DMS 273 (cell line): ENCODE data around the gene DGKE.

Experiments used
- DNase-seq: peaks from one replicate; lab custom pipeline; 2025; ENCODE audit not compliant: unreplicated experiment; lab: John Stamatoyannopoulos, UW

The DGKE gene

GRCh38 chr17:56833809-56834379 lies at the start of gene DGKE, which contains the start of gene C17orf67:
Gene DGKE (plus strand): TSS chr17:56834151. CDS start chr17:56834796, 645 bp downstream.
Gene C17orf67 (minus strand): TSS chr17:56833920. CDS start chr17:56815810, 18,110 bp downstream.
- DNase-seq, result peak; percentile 98

- DNase-seq, result peak; percentile 88
Measured at GRCh38 chr17:56785405-56785804, 48.5 kb upstream of the DGKE start.

DNA sequence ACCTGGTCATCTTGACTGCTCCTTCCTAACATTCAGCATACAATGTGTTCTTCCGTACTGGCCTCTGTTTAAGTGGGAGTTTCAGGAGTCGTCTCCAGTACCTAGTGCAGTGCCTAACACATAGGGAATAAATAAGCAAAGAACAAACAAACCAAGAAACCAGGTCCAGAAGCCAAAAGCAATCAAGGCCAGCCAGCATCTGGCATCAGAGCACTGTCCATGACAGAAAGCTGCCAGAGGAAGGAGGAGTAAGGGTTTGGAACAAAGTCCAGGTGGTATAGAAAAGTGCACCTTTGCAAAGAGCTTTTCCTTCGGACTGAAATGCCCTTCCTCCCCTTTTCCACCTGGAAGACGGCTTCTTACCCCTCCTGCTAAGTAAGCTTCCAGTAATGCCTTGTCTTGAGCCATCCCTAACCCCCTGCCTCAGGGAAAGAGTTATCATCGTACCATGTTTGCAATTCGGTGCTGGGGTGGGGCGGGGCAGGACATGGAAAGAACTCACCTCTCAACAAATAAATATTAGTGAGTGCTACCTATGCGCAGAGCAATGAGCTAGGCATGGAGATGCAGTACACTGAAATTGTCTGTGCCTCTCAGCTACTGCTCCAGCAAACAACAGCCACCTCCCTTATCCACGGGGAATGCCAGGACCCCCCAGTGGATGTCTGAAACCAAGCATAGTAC lies 47.8 kb upstream of the DGKE start:
- no peak for DNase-seq

GRCh38 chr17:56786989-56787482 lies 46.9 kb upstream of the DGKE start:
- no peak for DNase-seq

DNA sequence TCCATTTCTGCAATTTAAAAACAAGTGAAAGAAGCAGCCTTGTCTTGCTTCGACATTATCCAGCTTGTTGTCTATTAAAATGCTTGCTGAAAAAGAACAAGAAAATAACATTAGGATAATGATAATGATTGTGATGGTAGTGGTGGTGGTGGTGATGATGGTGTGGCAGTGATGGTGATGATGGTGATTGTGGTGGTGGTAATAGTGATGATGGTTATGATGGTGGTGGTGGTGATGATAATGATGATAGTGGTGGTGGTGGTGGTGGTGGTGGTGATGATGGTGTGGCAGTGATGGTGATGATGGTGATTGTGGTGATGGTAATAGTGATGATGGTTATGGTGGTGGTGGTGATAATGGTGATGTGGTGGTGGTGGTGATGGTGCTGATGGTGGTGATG lies 41.7 kb upstream of the DGKE start:
- no peak for DNase-seq

DNA sequence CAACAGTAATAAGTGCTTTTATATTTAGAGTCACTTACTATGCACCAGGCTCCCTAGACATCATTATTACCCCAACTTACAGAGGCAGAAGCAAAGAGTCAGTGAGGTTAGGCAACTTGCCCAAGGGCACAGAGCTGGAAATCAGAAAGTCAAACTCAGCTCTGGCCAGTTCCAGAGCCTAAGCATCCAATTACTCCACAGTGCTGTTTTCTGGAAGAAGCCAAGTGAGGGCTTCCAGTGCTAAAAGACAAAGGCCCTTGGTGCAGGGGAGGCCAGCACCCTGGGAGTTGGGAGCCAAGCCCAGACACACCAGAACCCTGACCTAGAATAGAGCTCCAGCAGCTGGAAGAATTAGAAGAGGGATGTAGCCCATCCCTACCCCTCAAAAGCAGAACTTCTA lies 40.4 kb upstream of the DGKE start:
- no peak for DNase-seq

GRCh38 chr17:56793957-56794356 lies 40.0 kb upstream of the DGKE start:
- DNase-seq, result no peak

DNA sequence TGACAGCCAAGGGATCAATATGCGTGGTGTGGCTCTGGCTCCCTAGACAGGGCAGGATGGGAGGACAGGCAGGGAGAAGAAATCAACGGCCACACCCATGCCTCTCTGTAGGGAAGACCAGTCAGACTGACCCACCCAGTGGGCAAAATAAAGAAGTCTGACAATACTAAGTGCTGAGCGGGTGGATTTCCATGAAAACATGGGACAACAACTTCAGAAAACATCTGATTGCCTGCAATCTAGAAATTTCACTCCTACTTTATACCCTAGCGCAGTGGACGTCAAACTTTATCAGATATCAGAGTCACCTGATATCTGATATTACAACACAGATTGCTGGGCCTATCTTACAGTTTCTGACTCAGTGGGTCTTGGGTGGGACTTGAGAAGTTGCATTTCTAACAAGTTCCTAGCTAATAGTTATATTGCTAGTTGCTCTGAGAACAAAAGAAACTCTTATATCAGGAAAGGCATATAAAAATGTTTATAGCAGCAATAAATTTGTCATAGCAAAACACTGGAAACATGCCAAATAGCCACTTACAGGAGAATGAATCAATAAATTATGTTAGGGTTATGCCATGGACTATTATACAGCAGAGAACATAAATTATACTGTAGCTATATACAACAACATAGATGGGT lies 38.6 kb upstream of the DGKE start:
- DNase-seq, result no peak

GRCh38 chr17:56796536-56796935 lies 37.4 kb upstream of the DGKE start:
- no peak for DNase-seq

- DNase-seq, result peak; percentile 81
Measured at GRCh38 chr17:56798916-56799315, 35.0 kb upstream of the DGKE start.

DNA sequence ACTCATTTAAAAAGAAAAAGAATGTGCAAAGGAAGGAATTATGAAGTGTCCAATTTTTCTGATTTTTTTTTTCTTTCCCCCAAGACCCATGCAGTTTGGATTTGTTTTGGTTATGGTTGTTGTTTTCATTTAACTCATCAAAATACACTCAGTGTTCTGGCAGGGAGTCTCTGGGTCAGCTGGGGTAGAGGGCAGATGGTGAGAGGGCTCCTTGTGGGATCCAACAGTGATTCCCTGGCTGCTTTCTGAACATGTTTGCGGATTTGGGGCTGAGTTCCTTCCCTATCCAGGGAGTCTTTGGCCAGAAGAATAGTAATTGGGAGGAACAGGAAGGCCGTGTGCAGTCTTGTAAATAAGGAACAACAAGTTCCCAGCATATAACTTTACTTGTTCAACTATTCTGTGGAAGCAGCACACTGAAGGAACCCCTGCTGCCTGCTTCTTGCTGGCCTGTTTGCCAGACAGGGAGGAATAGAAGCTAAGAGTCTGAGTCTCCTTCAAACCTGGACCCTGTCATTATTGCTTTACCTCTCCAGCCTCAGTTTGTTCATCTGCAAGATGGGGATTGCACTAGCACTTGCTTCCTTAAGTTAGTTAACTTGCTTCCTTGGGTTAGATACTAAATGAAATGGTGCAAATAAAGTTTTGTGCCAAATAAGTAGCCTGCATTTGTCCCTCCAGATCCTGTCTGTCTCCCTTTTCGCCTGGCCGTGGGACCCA lies 32.3 kb upstream of the DGKE start:
- peak; percentile 71 for DNase-seq

GRCh38 chr17:56803071-56803470 lies 30.9 kb upstream of the DGKE start:
- DNase-seq, result no peak

- no peak for DNase-seq
Measured at GRCh38 chr17:56804454-56804853, 29.5 kb upstream of the DGKE start.

- DNase-seq, result peak; percentile 32
Measured at GRCh38 chr17:56806949-56807348, 27.0 kb upstream of the DGKE start.

DNA sequence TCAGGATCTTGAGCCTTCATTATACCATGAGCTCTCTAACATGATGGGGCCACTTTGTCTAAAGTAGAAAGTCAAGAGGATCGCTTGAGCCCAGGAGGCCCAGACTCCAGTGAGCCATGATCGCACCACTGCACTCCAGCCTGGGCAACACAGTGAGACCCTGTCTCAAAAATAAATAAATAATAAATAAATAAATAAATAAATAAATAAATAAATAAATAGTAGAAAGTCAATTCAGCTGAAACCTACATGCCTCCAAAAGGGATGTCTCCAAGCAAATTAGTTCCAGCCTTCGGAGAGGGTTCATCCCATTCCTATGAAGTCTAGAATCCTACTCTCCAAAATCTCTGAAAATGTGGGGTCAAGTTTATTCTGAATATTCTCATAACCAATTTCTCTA lies 26.2 kb upstream of the DGKE start:
- no peak for DNase-seq

GRCh38 chr17:56808503-56808902 lies 25.4 kb upstream of the DGKE start:
- peak; percentile 93 for DNase-seq

- DNase-seq, result peak; percentile 98
Measured at GRCh38 chr17:56809106-56809819, 24.7 kb upstream of the DGKE start.

- no peak for DNase-seq
Measured at GRCh38 chr17:56809820-56810179, 24.2 kb upstream of the DGKE start.

DNA sequence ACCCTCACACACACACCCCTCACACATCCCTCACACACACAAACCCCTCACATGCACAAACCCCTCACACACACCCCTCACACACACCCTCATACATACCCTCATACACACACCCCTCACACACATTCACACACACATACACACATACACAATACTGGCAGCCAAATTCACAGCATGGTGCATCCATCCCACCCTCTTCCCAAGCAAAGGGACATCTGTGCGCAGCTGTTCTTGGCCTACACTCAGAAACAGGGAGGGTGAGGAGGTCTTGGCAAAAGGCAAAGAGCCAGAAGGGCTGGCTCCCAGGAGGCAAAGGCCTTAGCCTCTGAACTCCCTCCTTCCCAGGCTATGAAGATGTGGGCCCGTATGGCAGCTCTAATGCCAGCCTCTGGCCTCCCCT lies 23.6 kb upstream of the DGKE start:
- DNase-seq, result peak; percentile 98

- DNase-seq, result peak; percentile 56
Measured at GRCh38 chr17:56810891-56811775, 22.8 kb upstream of the DGKE start.
